SJCRH30 (cell line): Measurements from ENCODE around the gene BCL2L12. TPM values are rescaled to one million over a fixed set of nuclear protein-coding genes. Genes with fewer than 3 reads are reported as not detected.

Experiments
- DNase-seq, 2 experiments: peaks; one replicate each; pipeline ENCODE4 v3.0.0-alpha.2; 2015 to 2020
- H3K27ac ChIP-seq: fragments of 250-450 bp; sonication (Bioruptor Pico); 2 replicates; pipeline ENCODE4 v1.5.1; 2020; ENCODE audit warnings: mild to moderate bottlenecking, moderate library complexity
- H3K27me3 ChIP-seq: fragments of 250-450 bp; sonication (Bioruptor Pico); 2 replicates; pipeline ENCODE4 v1.5.1; 2020; ENCODE audit warnings: mild to moderate bottlenecking, moderate library complexity
- H3K36me3 ChIP-seq: fragments of 250-450 bp; sonication (Bioruptor Pico); 2 replicates; pipeline ENCODE4 v1.5.1; 2020; ENCODE audit warnings: mild to moderate bottlenecking, moderate library complexity
- H3K4me1 ChIP-seq: fragments of 250-450 bp; sonication (Bioruptor Pico); 2 replicates; pipeline ENCODE4 v1.5.1; 2020; ENCODE audit warnings: mild to moderate bottlenecking, moderate library complexity
- H3K4me3 ChIP-seq: fragments of 250-450 bp; sonication (Bioruptor Pico); 2 replicates; pipeline ENCODE4 v1.5.1; 2020; ENCODE audit warnings: mild to moderate bottlenecking, moderate library complexity
- H3K9me3 ChIP-seq: fragments of 250-450 bp; sonication (Bioruptor Pico); replicated peaks from 2 replicates; pipeline ENCODE4 v1.5.1; 2020; ENCODE audit warnings: mild to moderate bottlenecking, moderate library complexity
- total RNA-seq: library from RNA; depleted of rRNA; stranded (reverse); fragments of >200 nt; shearing (Covaris generic); gene quantifications from 2 replicates; pipeline ENCODE4 v1.2.3, GENCODE V29; 2014

BCL2L12 gene
- total RNA-seq, 1 experiment from 2014 or later: 45.2 TPM

DNA sequence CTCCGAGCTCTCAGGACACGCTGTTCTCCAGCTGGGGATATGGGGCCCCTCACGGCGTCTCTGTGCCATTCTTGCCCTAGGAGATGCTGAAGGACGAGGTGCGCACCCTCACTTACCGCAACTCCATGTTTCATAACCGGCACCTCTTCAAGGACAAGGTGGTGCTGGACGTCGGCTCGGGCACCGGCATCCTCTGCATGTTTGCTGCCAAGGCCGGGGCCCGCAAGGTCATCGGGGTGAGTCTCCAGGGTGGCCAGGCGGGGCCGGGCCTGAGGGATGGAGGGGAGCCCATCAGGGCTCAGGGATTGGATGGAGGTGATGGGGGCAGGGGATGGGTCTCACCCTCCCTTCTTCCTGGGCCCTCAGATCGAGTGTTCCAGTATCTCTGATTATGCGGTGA is 16.1 kb downstream of the BCL2L12 start:
- Histone ChIP-seq H3K27ac (no peak overlapping the region), H3K27me3 (no peaks in the 10 kb centered on the region), H3K36me3 (peaks cover 60% of the 10 kb centered on the region), H3K4me3 (no peak overlapping the region), H3K9me3 (no peaks in the 10 kb centered on the region), H3K4me1 (peaks cover 18% of the 10 kb centered on the region)
- no peak for DNase-seq

GRCh38 chr19:49682274-49682673 is 16.5 kb downstream of the BCL2L12 start:
- no peaks in the 10 kb centered on the region for H3K9me3 ChIP-seq
- H3K27me3 ChIP-seq: no peaks in the 10 kb centered on the region
- peaks cover 18% of the 10 kb centered on the region for H3K4me1 ChIP-seq
- no peak for DNase-seq
- no peak overlapping the region for H3K27ac ChIP-seq
- peaks cover 64% of the 10 kb centered on the region for H3K36me3 ChIP-seq
- H3K4me3 ChIP-seq: no peak overlapping the region

DNA sequence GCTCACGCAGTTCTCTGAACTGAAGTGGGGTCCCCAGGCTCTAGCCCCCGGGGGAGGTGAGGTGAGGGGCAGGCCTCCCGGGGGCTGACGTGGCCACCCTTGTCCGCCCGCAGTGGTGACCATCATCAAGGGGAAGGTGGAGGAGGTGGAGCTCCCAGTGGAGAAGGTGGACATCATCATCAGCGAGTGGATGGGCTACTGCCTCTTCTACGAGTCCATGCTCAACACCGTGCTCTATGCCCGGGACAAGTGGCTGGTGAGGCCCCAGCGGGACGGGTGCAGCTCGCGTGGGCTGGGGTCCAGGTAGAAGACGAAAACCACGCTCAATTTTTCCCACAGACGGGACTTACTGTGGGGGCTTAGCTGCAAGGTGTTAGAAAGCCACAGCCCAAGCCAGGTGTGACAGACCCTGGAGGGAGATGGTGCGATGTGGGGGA is 18.1 kb downstream of the BCL2L12 start:
- H3K36me3 ChIP-seq: peaks cover 74% of the 10 kb centered on the region
- no peaks in the 10 kb centered on the region for H3K27me3 ChIP-seq
- no peaks in the 10 kb centered on the region for H3K9me3 ChIP-seq
- peaks cover 17% of the 10 kb centered on the region for H3K4me1 ChIP-seq
- DNase-seq: no peak
- H3K27ac ChIP-seq: no peak overlapping the region
- H3K4me3 ChIP-seq: no peak overlapping the region

- H3K27me3 ChIP-seq: no peaks in the 10 kb centered on the region
- H3K4me3 ChIP-seq: no peak overlapping the region
- peaks cover 80% of the 10 kb centered on the region for H3K36me3 ChIP-seq
- peaks cover 13% of the 10 kb centered on the region for H3K4me1 ChIP-seq
- no peak for DNase-seq
- H3K27ac ChIP-seq: no peak overlapping the region
- no peaks in the 10 kb centered on the region for H3K9me3 ChIP-seq
Measured at GRCh38 chr19:49684251-49684982, 18.7 kb downstream of the BCL2L12 start.

DNA sequence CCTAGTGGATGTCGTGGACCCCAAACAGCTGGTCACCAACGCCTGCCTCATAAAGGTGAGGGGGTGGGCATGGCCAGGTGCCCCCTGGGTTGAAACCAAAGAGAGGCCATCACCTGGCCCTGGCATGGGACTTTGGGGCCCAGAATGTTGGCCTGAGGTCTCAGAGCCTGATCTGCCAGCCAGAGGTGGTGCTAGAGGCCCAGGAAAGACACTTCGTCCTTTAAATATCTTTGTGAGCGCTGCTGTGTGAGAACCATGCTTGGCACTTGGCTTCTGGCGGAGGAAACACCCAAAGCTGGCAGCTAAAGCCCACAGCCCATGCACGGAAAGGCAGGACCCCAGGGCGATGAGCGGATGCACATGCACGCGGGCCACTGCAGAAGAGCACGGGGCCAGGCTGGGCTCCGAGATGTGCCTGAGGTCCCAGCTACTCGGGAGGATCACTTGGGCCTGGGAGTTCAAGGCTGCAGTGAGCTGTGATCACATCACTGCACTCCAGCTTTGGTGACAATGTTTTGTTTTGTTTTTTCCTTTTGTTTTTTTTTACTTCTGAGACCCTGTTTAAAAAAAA is 19.3 kb downstream of the BCL2L12 start:
- peaks cover 8% of the 10 kb centered on the region for H3K4me1 ChIP-seq
- no peak overlapping the region for H3K4me3 ChIP-seq
- no peaks in the 10 kb centered on the region for H3K9me3 ChIP-seq
- no peaks in the 10 kb centered on the region for H3K27me3 ChIP-seq
- peaks cover 85% of the 10 kb centered on the region for H3K36me3 ChIP-seq
- H3K27ac ChIP-seq: no peak overlapping the region
- DNase-seq: no peak

GRCh38 chr19:49685845-49686332 is 20.2 kb downstream of the BCL2L12 start:
- Histone ChIP-seq H3K9me3 (no peaks in the 10 kb centered on the region), H3K27ac (no peak overlapping the region), H3K4me1 (0 out of 2 replicates have a peak, but pooled peaks cover 5% of the 10 kb centered on the region), H3K36me3 (peaks cover 78% of the 10 kb centered on the region), H3K27me3 (no peaks in the 10 kb centered on the region), H3K4me3 (no peak overlapping the region)
- DNase-seq: no peak

DNA sequence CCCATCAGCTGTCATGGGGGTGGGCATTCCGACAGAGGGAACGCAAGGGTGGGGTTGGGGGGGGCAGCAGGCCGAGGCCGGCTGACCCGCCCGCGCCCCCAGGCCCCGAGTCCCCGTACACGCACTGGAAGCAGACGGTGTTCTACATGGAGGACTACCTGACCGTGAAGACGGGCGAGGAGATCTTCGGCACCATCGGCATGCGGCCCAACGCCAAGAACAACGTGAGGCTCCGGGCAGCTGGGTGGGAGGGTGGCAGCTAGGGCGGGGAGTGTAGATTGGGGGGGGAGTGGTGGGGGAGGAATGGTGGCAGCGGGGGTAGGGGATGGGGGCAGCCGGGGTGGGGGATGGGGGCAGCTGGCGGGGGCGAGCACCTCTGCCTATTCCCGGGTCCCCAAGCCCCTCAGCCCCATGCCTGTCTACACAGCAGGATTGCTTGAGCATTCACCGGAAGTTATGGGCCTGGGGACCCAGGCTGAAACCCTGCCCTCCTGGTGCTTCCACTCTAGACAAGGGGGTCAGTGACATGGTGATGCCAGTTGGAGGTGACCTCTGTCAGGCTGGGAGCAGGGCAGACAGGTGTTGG is 20.9 kb downstream of the BCL2L12 start:
- Histone ChIP-seq H3K9me3 (no peaks in the 10 kb centered on the region), H3K4me1 (0 out of 2 replicates have a peak, but pooled peaks cover 3% of the 10 kb centered on the region), H3K27ac (no peak overlapping the region), H3K36me3 (peaks cover 71% of the 10 kb centered on the region), H3K27me3 (no peaks in the 10 kb centered on the region), H3K4me3 (no peak overlapping the region)
- no peak for DNase-seq

GRCh38 chr19:49687150-49687549 is 21.4 kb downstream of the BCL2L12 start:
- Histone ChIP-seq H3K36me3 (peaks cover 66% of the 10 kb centered on the region), H3K9me3 (no peaks in the 10 kb centered on the region), H3K27me3 (no peaks in the 10 kb centered on the region), H3K4me1 (0 out of 2 replicates have a peak, but pooled peaks cover 3% of the 10 kb centered on the region), H3K4me3 (no peak overlapping the region), H3K27ac (no peak overlapping the region)
- DNase-seq: no peak

DNA sequence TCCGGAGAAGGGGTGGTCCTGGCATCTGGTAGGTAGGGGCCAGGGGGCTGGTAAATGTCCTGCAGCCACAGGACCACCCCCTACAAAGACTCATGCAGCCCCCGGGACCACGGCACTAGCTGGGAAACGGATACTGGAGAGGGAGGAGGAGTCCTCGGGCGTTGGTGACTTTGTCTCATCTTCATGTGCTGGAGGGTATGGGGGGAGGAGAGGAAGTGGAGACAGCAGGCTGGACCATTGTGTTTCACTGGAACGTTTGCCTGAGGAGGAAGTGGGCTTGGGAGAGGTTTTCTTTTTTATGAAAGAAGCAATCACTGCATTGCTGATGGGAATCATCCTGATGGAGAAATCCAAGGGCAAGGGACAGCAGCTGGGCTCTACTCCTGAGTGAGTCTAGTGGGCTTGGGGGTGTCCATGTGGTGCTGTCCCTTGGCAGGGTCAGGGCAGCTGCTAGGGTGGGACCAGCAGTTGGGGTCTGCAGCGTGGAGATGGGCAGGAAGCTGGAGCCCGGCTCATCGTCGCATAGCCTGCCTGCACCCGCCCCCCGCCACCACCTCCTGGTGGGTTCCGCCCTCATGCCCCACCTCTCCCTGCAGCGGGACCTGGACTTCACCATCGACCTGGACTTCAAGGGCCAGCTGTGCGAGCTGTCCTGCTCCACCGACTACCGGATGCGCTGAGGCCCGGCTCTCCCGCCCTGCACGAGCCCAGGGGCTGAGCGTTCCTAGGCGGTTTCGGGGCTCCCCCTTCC is 22.0 kb downstream of the BCL2L12 start:
- Histone ChIP-seq H3K4me1 (0 out of 2 replicates have a peak, but pooled peaks cover 3% of the 10 kb centered on the region), H3K27ac (no peak overlapping the region), H3K9me3 (no peaks in the 10 kb centered on the region), H3K27me3 (no peaks in the 10 kb centered on the region), H3K4me3 (no peak overlapping the region), H3K36me3 (peaks cover 60% of the 10 kb centered on the region)
- no peak for DNase-seq

DNA sequence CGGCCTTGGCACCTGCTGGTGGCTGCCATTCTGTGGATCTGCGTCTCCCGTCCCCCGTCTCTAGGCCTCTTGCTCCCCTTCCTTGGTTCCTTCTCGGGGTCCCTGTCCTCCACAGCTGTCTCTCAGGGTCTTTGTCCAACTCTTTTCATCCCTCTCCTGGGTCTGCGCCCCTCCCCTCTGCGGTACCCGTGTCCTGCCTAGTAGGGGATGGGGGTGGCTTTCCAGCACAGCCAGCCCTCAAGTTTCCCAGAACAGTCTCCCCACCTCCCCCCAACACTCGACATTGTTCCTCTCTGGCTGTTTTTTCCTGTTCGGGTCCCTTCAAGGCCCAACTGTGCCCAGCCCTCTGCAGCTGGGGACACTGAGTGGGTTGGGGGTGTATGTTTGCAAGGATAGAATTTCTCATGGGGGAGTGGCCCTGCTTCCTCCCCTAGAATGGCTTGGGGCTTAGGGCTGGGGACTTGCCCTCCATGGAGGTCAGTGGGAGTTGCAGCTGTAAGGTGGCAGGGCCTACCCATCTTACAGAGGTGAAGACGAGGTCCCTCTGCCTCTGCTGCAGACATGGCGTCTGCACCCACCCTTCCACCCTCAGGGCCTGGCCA is 22.9 kb downstream of the BCL2L12 start:
- Histone ChIP-seq H3K4me1 (0 out of 2 replicates have a peak, but pooled peaks cover 3% of the 10 kb centered on the region), H3K36me3 (peaks cover 52% of the 10 kb centered on the region), H3K4me3 (no peak overlapping the region), H3K27ac (no peak overlapping the region), H3K9me3 (no peaks in the 10 kb centered on the region), H3K27me3 (no peaks in the 10 kb centered on the region)
- no peak for DNase-seq

GRCh38 chr19:49689133-49690078 is 23.7 kb downstream of the BCL2L12 start, which contains the start of gene ADM5:
ADM5 (plus strand) TSS chr19:49689594; CDS start chr19:49689838, 244 bp downstream.
- Histone ChIP-seq H3K9me3 (no peaks in the 10 kb centered on the region), H3K27ac (peak within 1 kb of the TSS; percentile 67), H3K4me3 (peak within 1 kb of the TSS; percentile 57), H3K27me3 (no peaks in the 10 kb centered on the region), H3K36me3 (peaks cover 44% of the 10 kb centered on the region), H3K4me1 (0 out of 2 replicates have a peak, but pooled peaks cover 3% of the 10 kb centered on the region)
- DNase-seq: no peak

DNA sequence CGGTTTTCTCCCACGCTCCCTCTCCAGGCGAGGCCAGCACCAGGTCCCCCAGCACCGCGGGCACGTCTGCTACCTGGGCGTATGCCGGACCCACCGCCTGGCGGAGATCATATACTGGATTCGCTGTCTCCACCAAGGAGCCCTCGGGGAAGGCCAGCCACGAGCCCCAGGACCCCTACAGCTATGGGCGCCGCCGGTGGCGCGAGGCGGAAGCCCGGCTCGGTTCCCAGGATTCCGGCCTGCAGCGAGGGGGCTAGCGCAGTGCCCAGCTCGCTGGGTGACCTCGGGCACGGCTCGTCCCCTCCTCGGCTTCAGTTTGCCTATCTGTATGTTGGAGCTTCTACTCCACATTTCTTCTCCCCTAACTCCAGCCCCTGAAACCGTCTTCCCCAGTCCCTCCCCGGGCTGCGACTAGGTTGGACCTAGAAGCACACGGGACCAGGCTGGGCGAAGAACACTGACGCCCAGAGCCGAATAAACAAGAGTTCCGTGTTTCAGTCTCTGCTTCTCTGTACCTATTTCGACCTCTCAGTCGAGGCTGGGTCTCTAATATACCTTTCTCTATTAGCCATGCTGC is 24.4 kb downstream of the BCL2L12 start:
- Histone ChIP-seq H3K27ac (peak overlapping the region; percentile 67), H3K4me3 (peak overlapping the region; percentile 57), H3K27me3 (no peaks in the 10 kb centered on the region), H3K4me1 (0 out of 2 replicates have a peak, but pooled peaks cover 3% of the 10 kb centered on the region), H3K36me3 (peaks cover 37% of the 10 kb centered on the region), H3K9me3 (no peaks in the 10 kb centered on the region)
- no peak for DNase-seq

GRCh38 chr19:49690656-49691242 is 25.0 kb downstream of the BCL2L12 start, which contains the start of gene CPT1C:
CPT1C (plus strand) TSS chr19:49691116; CDS start chr19:49692253, 1,137 bp downstream.
- Histone ChIP-seq H3K9me3 (no peaks in the 10 kb centered on the region), H3K27ac (peak within 1 kb of the TSS; percentile 67), H3K4me3 (peak within 1 kb of the TSS; percentile 57), H3K27me3 (no peaks in the 10 kb centered on the region), H3K4me1 (0 out of 2 replicates have a peak, but pooled peaks cover 3% of the 10 kb centered on the region), H3K36me3 (peaks cover 32% of the 10 kb centered on the region)
- DNase-seq: peak; percentile 91 to 94
